ENCODE results near the gene SOST. TPM values are rescaled to one million over a fixed set of nuclear protein-coding genes. Genes with fewer than 3 reads are reported as not detected.
A peak's percentile ranks its signal among the peaks of the same experiment; 100 is the strongest.

Gene SOST
- total RNA-seq, 1 experiment from 2014 or later = 59.3 TPM

DNA sequence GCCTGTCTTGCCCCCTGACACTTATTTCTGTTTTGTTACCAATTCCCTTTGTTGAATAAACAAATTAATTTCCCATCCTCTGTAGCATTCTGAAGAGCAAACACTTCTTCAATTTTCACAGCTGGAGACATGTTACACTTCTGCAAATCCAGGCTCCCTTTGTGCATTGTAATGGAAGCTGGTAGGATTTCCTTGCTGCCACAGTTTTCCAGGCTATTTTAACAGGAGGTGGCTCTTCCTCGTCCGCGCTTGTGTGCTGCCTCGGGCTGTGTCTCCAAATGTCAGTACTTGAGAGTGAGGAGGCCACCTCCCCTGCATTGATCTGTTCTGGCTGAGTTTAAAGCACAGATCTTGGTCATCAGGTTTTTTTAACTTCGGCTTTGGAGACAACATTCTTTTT is 40.0 kb downstream of the SOST start:
- in situ Hi-C loops (cut with HindIII; ENCODE audit: low sequenced_read_pairs) = no loop called here
- DNase-seq (ENCODE audit: low spot score) = no peak

DNA sequence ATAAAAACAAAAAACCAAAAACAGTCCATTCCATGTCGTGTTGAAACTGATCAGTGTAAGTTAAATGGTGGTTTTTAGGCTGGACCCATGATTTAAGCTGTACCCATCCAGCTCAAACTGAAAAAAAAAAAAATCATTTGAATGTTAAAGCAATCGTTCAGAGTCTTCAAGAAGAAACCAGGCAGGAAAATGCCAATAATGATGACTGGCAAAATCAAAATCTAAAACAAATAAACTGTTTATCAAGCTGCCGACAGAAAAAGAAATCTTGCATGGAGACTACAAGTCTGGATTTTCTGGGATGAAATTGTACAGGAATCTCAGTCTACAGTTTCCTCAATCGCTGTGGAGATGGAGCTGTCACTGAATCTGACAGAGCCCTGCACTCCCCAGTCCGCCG is 40.7 kb downstream of the SOST start:
- no peak for DNase-seq (ENCODE audit: low spot score)
- in situ Hi-C loops (cut with HindIII; ENCODE audit: low sequenced_read_pairs) = no loop called here

DNA sequence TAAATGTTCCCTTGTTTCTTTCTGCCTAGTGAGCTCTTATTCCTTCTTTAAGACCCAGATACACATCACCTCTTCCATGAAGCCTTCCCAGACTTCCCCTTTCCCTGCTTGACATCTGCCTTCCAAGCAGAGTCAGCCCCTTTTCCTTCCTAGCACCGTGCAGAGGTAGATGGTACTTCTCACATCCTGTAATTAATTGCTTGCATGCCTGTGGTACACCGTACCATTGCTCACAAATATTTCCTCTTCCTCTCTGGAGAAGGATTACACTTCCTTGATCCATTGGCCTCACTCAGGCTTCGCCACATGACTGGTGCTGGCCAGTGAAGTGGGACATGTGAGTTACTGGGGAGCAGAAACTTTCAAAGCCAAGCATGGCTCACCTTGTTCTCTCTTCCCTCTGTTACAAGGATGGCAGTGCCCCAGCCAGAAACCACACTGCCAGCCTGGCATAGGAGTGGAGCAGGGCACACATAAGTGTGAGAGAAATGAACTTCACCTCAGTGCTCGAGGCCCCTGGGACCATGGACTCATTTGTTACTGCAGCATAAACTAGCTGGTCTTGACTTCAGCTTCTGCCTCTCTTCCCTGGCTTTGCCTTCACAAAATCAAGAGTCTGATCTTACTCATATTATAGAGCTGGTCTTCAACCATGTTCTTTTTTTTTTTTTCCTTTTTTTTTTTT is 44.0 kb downstream of the SOST start:
- no peak for DNase-seq (ENCODE audit: low spot score)
- in situ Hi-C loops (cut with HindIII; ENCODE audit: low sequenced_read_pairs) = no loop called here

DNA sequence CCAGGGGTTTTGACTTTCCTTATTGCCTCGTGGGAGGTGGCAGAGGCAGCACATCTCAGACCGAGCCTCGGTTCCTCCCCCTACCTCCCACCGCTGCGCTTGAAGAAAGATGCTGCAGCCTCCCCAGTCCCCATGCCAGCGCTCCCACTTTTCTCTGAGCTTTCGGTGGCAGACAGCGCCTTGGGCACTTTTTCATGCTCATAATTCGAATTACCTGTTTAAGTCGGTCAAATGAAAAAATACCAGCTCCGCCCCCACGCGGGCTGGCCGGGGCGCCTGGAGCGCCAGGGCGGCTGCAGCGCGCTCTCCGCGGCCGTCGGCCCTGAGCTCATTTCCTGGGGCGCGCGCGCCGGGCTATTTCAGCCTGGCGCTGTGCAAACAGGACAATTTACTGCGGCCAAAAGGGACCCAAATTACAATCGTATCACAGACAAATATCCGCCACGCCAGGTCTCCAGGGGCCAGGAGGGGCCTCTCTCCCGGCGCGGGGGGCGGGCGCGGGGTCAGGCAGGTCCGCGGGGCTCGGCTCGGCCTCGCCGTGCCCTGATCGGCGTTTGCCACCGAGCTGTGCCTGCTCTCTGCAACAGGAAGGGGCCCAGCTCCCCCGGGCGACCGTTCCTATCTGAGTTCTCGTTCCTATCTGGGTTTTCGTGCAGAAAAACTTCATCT is 45.0 kb downstream of the SOST start:
- DNase-seq (ENCODE audit: low spot score) = peak; percentile 41
- in situ Hi-C loops (cut with HindIII; ENCODE audit: low sequenced_read_pairs) = no loop called here

DNA sequence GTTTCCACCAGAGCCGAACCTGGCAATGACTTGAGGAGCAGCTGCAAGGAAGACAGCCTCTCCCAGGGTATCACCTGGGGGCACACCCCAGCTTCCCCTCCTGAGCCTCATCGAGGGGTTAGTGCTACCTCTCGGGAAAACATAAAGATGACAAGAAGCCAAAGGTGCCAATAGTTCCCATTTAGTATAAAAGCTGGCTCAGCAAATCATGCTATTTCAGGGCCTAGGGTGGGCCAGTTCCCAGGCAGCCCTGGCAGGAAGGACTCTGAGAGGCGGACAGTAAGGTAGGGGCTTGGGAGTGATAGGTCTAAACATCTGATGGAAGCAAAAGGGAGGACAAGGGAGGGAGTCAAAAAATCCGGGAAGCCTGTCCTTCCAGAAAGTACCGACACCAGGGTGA is 46.2 kb downstream of the SOST start:
- DNase-seq (ENCODE audit: low spot score) = no peak
- in situ Hi-C loops (cut with HindIII; ENCODE audit: low sequenced_read_pairs) = no loop called here

DNA sequence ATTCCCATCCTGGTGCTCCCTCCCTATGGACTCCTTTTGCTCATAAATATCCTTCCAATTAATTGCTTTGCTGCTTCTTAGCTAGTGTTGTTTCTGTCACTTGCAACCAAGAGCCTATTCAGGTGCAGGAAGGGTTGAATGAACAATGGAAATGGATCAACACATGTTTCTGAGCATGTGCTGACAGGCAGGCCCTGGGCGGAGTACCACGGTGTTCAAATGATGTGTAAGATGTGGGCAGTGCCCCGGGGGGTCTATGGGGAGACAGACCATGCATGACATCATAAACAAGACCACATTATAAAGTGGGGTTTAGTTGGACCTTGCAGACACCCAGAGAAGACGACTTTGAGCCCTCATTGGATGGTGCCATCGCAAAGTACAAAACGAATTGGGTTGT is 48.5 kb downstream of the SOST start:
- in situ Hi-C loops (cut with HindIII; ENCODE audit: low sequenced_read_pairs) = no loop called here

DNA sequence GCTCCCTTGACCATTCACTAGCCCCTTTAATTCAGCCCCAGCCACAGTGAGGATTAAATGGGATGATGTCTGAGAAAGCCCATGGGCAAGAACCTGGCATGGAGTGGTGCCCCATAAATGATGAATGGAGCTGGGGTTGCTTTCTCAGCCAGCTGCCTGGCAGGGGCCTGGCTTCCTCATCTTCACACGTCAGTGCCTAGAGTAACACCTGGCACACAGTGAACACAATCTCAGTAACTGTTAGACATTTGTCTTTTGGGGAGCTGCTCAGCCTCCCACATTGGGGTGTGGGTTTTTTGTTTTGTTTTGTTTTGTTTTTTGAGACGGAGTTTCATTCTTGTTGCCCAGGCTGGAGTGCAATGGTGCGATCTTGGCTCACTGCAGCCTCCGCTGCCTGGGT is 49.4 kb downstream of the SOST start:
- no peak for DNase-seq (ENCODE audit: low spot score)
- in situ Hi-C loops (cut with HindIII; ENCODE audit: low sequenced_read_pairs) = loop anchor here (10.0 kb wide), 1 partner anchor 136 kb away; the partner anchor contains the start of gene CD300LG

More for the DNA sequence above, 48.5 kb downstream of the SOST start:
- no peak for DNase-seq (ENCODE audit: low spot score)

DNA sequence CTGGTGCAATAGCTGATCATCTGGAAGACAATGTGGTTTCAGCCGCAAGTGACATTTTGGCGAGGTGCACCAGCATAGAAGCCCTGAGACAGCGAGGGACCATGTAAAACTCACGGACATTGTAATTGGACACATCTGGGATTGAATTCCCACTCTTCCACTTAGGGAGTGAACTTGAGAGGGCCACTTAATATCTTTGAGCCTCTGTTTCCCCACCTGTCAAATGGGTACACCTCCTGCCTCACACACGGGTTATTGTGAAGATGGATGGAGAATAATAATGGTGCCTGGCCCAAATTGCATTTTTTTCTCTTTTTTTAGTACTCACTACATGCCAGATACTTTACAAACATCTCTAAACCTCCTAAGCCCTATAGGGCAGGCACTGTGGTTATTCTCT is 51.4 kb downstream of the SOST start:
- in situ Hi-C loops (cut with HindIII; ENCODE audit: low sequenced_read_pairs) = loop anchor here (10.0 kb wide), 1 partner anchor 138 kb away; the partner anchor contains the start of gene CD300LG

DNA sequence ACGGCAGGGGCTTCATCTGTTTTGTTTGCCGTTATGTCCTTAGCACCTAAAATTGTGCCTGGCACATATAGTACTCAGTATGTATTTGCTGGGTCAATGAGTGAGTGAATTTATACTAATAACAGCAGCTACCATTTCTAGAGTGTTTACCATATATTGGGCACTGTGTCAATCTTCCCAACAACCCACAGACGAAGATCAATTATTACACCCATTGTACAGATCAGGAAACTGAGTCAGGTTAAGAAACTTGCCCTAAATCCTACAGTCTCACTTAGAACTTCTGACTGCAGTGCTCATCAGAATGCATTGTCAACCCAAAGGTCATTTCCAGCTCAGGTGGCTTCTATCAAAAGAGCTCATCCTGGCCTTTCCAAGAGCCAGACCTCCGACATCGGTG is 52.4 kb downstream of the SOST start:
- in situ Hi-C loops (cut with HindIII; ENCODE audit: low sequenced_read_pairs) = loop anchor here (10.0 kb wide), 1 partner anchor 139 kb away; the partner anchor contains the start of gene CD300LG
- DNase-seq (ENCODE audit: low spot score) = no peak

More for the DNA sequence above, 51.4 kb downstream of the SOST start:
- no peak for DNase-seq (ENCODE audit: low spot score)

Other genes with a start within 250 kb of the SOST start
- gene ETV4, start 212.5 kb downstream of the SOST start, total RNA-seq (2014; rRNA removed; shearing (Covaris generic)) = 30.9 and 31.5 TPM in 2 replicates
- gene MEOX1, start 96.9 kb downstream of the SOST start, total RNA-seq (2014; rRNA removed; shearing (Covaris generic)) = 86.0 and 87.4 TPM in 2 replicates
- gene DUSP3, start 20.2 kb upstream of the SOST start, total RNA-seq (2014; rRNA removed; shearing (Covaris generic)) = 79.1 and 101 TPM in 2 replicates
- not detected in 2 replicates for gene CFAP97D1, start 21.6 kb upstream of the SOST start, total RNA-seq (2014; rRNA removed; shearing (Covaris generic))
- 2.1 and 2.2 TPM in 2 replicates for gene MPP3, start 74.4 kb upstream of the SOST start, total RNA-seq (2014; rRNA removed; shearing (Covaris generic))
- 0.31 TPM in 1 of 2 replicates, not detected in the other for gene CD300LG, start 88.4 kb upstream of the SOST start, total RNA-seq (2014; rRNA removed; shearing (Covaris generic))
- 58.8 and 82.5 TPM in 2 replicates for gene MPP2, start 148.7 kb upstream of the SOST start, total RNA-seq (2014; rRNA removed; shearing (Covaris generic))
- gene PPY, start 183.7 kb upstream of the SOST start, total RNA-seq (2014; rRNA removed; shearing (Covaris generic)) = not detected in 2 replicates
- gene PYY, start 195.1 kb upstream of the SOST start, total RNA-seq (2014; rRNA removed; shearing (Covaris generic)) = not detected in 2 replicates
- gene NAGS, start 245.8 kb upstream of the SOST start, total RNA-seq (2014; rRNA removed; shearing (Covaris generic)) = 2.5 and 4.7 TPM in 2 replicates

Data from G401 (cell line).